Measurements from ENCODE around the gene ANKRD33B.

The ANKRD33B gene

DNA sequence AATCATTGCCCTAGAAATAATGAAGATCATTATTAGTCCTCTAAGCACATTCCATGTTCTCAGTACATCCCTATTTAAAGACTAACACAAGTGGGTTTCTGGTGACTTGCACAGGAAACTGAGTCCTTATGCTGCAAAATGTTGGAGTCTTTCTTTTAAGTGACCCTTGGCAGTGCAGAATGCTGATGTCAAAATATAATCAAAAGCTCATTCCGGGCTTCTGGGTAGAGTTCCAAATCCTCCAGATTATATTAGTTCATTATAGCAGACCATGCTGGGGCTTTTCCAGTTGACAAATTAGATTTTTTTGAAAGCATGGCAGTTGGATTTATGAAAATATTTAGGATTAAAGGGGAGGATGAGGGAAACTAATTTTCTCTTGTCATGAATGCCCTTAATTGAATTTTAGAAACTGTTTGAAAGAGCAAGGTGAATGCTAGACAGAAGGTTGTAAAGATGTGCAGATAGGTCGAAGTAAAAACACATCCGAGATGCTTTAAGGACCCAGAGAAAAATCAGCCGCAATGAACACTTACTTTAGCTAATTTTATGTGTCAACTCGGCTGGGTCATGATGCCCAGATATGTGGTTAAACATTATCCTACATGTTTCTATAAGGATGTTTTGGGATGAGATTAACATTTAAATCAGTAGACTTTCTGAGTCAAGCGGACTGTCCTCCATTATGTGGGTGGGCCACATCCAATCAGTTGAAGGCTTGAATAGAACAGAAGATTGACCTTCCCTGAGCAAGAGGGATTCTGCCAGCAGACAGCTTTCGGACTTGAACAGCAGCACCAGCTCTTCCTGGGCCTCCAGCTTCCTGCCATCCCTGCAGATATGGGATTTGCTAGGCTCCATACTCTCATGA lies 108.5 kb downstream of the ANKRD33B start:
- no peak for DNase-seq (ENCODE audit: low read depth)
- TF ChIP-seq, protein P1, sequence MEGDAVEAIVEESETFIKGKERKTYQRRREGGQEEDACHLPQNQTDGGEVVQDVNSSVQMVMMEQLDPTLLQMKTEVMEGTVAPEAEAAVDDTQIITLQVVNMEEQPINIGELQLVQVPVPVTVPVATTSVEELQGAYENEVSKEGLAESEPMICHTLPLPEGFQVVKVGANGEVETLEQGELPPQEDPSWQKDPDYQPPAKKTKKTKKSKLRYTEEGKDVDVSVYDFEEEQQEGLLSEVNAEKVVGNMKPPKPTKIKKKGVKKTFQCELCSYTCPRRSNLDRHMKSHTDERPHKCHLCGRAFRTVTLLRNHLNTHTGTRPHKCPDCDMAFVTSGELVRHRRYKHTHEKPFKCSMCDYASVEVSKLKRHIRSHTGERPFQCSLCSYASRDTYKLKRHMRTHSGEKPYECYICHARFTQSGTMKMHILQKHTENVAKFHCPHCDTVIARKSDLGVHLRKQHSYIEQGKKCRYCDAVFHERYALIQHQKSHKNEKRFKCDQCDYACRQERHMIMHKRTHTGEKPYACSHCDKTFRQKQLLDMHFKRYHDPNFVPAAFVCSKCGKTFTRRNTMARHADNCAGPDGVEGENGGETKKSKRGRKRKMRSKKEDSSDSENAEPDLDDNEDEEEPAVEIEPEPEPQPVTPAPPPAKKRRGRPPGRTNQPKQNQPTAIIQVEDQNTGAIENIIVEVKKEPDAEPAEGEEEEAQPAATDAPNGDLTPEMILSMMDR (conservative IDR thresholded peaks at IDR 0.05; ENCODE audit: low read depth, low read length), result no peak

DNA sequence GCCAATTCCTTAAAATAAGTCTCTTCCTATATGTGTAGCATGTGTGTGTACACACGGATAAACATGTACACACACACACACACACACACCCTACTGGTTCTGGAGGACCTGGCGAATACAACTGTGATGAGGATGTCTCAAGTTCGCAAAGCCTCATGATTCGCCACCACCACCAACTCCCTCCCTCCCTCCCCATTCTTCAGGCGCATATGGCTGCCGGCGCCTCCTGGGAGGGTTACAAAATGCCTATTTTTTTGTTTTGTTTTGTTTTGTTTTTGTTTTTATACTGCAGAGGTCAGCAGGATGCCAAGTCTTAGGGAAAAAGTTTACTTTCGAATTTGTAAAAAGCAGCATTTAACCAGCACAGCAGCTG lies 109.1 kb downstream of the ANKRD33B start:
- no peak for DNase-seq (ENCODE audit: low read depth)
- no peak overlapping the region for H3K4me3 ChIP-seq (ENCODE audit: low read depth, low read length)
- TF ChIP-seq, protein P1 (conservative IDR thresholded peaks at IDR 0.05; ENCODE audit: low read depth, low read length), result no peak

More for the DNA sequence above, 108.5 kb downstream of the ANKRD33B start:
- H3K4me3 ChIP-seq (ENCODE audit: low read depth, low read length), result no peak overlapping the region

DNA sequence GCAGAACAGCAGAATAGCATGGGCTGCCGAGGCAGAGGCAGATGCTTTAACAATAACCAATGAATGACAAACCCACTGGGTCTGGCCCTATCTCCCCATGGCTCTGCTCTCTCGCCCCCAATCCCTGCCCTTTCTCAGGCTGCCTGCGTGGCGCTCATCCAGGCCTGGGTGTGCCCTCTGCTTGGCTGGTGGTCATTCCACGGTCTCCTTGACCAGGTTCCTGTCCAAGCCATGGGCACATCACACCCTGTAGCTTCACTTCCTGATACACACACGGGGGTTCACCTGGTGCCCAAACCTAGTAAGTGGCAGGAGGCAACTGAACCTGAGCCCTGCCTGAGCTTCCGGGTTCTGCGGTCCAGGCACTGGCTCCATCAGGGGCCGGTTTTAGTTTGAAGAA lies 109.5 kb downstream of the ANKRD33B start:
- TF ChIP-seq, protein P1 (conservative IDR thresholded peaks at IDR 0.05; ENCODE audit: low read depth, low read length), result no peak
- no peak overlapping the region for H3K4me3 ChIP-seq (ENCODE audit: low read depth, low read length)
- no peak for DNase-seq (ENCODE audit: low read depth)

DNA sequence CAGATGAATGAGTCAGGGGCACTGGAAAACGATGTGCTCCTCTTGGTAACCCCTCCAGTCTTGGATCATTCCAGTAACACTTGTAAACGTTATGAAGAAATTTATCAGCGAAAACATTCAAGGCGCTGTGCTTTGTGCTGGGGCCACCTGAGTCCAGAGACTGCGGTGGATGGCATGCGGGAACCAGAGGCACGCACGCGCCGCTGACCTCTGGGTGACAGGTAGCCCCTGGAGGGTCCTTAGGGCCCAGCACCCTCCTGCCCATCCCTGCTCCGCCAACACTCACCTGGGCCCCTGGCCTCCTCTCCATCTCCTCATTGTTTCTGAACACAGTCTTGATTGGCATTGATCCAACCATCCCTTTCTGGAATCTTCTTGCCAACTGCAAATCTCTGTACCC lies 110.2 kb downstream of the ANKRD33B start:
- TF ChIP-seq, protein P1 (conservative IDR thresholded peaks at IDR 0.05; ENCODE audit: low read depth, low read length), result no peak
- DNase-seq (ENCODE audit: low read depth), result no peak

DNA sequence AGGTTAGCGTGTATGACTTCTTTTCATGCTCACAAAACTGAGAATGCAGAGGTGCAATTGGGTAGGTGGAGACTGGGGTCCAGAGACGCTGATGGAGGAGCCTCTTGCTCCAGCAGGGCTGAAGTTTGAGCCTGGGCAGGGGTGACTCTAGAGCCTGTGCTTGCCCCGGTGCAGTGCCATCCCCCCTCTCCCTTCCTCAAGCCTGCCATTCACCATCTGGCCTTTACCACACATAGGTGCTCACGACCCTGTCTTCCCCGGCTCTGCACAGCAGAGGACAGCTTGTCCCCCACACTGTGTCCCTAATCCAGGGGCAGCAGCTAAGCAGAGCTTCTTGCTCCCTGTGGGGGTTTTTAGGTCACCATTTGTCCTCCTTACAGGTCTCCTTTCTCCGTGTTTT lies 110.7 kb downstream of the ANKRD33B start:
- DNase-seq (ENCODE audit: low read depth), result no peak
- H3K4me3 ChIP-seq (ENCODE audit: low read depth, low read length), result no peak overlapping the region
- TF ChIP-seq, protein P1 (conservative IDR thresholded peaks at IDR 0.05; ENCODE audit: low read depth, low read length), result no peak

More for the DNA sequence above, 110.2 kb downstream of the ANKRD33B start:
- no peak overlapping the region for H3K4me3 ChIP-seq (ENCODE audit: low read depth, low read length)

DNA sequence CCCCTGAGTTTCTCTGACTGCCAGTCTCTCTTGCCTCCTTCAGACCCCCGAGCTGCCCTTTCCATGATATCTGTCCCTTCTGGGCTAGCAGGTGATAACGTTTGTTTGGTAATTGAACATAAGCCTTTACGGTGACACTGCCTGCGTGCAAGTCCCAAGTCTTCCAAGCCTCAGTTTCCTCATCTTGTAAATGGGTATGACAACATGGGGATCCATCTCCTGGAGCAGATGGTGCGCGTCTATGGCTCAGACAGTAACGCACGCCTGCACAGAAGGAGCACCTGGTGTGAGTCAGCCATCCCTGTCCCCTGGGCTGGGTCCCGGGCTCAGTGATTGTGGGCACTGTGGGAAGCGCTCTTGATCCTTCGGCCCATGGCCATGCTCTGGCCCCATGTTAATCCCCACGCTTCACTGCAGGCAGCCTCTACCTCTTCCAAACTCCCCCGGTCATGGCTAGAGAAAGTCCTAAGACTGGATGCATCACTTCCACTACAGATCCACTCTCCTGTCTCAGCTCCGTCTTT lies 111.4 kb downstream of the ANKRD33B start:
- no peak overlapping the region for H3K4me3 ChIP-seq (ENCODE audit: low read depth, low read length)
- TF ChIP-seq, protein P1 (conservative IDR thresholded peaks at IDR 0.05; ENCODE audit: low read depth, low read length), result no peak
- no peak for DNase-seq (ENCODE audit: low read depth)

DNA sequence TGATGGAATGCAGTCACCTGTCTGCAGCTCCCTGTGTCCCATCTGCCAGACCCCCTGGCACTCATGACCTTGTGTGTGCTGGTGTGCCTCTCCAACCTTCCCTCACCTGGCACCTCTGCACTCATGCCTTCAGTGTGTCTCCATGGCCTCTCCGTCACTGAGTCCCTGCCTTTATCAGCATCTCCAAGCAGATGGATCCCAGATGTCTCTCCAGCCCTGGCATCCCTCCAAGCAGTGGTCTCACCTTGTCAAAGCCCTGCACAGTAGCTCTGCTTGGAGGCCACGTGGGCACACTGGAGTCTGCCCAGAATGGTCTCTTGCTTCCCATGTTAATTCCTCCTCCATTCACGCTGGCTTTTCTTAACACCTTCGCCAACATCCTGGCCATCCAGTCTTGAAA lies 112.4 kb downstream of the ANKRD33B start:
- no peak for DNase-seq (ENCODE audit: low read depth)
- H3K4me3 ChIP-seq (ENCODE audit: low read depth, low read length), result no peak overlapping the region
- TF ChIP-seq, protein P1 (conservative IDR thresholded peaks at IDR 0.05; ENCODE audit: low read depth, low read length), result no peak
